ENCODE results near the gene CEACAM1.
"Not testable (repeated sequence)": the region's sequence is repeated elsewhere in the genome, so short reads cannot be mapped to it uniquely, and the experiment has no call there.

Gene CEACAM1

DNA sequence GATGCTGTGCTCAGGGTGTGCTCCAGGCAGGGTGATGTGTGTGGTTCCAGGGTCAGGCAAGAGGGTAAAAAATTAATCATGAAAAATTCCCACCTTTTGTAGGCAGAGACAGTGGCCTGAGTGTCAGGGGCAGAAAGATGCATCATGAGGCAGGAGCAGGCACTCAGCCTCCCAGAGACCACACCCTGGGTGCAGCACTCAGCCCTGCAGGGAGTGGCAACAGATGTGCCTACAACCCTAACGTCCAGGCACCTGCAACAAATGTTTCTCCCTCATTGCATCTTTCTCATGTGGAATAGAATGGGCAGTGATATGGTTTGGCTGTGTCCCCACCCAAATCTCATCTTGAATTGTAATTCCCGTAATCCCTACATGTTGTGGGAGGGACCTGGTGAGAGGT lies 19.6 kb upstream of the CEACAM1 start:
- no peak for DNase-seq

DNA sequence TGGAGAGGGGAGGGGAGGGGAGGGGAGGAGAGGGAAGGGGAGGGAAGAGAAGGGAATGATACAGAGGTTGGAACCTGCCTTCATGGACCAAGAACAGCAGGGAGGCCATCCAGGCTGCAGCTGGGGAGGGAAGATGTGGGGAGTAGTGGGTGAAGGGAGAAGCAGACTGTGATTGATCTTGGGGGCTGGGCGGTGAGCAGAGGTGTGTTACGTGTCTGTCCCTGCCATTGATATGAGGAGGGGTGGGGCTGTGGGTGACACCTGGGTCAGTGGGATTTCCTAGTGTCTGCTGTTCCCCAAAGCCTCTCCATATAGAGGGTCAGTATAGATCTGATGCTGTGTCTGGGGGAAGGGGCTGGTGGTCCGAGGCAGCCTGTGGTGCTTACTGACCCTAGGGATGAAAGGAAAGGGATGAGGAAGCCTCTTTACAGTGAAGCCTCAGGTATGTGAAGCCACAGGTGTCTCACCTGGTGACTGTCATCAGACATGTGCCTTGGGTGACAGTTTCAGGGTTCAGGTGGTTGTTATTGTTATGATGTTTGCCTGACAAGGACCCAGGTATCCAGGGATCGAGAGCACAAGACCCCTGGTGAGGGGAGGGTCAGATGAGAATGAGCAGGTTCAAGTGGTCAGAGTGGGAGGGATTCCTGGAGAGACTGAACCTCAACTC lies 18.7 kb upstream of the CEACAM1 start:
- DNase-seq, result no peak

DNA sequence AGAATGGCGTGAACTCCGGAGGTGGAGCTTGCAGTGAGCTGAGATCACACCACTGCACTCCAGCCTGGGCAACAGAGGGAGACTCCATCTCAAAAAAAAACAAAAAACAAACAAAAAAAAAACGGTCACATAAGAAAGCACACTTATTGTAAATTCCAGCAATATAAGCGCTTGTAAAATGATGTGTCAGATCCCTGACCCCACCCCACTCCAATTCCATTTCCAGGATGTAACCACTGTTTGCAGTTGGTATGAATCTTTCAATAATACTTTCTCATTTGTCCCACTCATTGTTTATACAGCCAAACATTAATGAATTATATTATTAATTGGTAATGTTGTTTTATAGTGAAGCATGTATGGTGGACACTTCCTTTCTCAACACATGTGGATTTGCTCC lies 15.9 kb upstream of the CEACAM1 start:
- no peak for DNase-seq

DNA sequence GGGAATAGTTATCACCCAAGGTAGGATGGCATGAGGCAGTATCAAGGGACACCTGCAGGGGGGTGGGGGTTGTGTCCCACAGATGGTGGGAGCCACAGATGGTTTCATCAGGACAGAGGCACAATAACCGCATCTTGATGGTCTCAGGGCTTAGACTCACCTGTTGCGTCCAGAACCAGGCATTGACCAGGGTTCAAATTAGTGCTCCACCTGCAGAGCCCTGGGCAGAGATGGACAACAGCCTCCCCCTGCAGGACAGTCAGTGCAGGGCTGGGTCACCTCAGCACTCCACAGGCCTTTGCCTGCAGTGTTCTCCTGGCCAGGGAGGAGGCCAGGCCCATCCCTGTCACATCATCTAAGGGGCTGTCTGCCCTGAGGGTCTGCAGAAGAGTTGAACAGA lies 14.5 kb upstream of the CEACAM1 start:
- DNase-seq, result no peak

DNA sequence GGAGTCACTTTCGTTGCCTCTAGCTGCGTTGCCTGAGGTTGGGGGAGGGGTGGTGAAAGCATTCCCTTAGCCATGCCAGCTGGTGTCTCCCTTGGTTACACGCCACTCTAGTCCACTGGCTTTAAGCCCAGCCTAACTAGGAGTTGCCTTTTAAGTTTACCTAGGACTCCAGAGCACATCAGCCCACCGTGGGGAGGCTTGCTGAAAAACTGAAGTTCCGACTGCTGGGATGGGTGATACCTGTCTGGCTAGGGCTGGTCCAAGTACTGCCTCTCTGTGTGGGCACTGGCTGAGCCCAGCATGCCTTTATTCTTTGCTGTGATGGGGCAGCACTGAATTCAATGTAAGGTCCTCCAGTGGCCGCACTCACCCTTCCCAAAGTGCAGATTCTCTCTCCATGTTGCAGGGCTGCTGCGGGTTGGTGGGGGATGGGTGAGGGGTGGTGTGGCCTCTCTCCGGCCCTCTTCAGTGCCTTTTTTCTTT lies 11.8 kb upstream of the CEACAM1 start:
- no peak for DNase-seq

DNA sequence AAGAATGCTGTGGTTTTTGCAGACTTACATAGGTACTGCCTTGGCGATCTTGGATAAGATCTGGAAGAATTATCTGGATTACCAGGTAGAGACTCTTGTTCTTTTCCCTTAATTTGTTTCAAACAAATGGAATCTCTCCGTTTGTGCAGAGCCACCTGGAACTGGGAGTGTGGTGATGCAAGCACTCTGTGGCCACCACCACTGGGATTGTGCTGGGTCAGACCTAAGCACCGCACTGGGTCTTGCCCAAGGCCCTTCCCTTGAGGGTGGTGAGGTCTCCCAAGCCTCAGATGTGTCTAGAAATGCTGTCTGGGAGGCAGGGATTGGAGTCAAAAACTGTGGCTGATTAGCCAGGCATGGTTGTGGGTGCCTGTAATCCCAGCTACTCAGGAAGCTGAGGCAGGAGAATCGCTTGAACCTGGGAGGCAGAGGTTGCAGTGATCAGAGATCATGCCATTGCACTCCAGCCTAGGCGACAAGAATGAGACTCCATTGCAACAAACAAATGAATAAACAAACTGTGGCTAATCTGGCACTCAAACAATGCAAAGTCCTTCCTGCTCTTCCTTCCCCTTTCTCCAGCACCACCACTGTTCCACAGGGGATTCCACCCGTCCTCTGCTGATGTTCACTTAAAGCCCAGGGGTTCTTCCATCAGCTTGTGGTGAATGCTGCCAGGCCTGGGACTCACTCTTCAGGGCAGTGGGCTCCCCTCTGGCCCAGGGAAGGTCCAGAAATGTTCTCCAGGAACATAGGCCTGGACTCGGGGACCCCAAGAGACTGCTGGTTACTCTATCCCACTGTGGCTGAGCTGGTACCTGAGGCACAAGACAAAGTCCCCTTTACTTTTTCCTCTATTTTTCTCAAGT lies 10.8 kb upstream of the CEACAM1 start:
- no peak for DNase-seq

DNA sequence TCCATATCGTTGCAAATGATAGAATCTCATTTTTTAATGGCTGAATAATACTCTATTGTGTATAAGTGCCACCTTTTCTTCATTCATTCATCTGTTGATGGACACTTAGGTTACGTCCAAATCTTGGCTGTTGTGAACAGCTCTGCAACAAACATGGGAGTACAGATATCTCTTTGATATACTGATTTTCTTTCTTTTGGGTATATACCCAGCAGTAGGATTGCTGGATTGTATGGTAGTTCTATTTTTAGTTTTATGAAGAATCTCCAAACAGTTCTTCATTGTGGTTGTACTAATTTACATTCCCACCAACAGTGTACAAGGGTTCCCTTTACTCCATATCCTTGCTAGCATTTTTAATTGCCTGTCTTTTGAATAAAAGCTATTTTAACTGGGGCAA lies 7.0 kb upstream of the CEACAM1 start:
- DNase-seq, result not testable (repeated sequence)

DNA sequence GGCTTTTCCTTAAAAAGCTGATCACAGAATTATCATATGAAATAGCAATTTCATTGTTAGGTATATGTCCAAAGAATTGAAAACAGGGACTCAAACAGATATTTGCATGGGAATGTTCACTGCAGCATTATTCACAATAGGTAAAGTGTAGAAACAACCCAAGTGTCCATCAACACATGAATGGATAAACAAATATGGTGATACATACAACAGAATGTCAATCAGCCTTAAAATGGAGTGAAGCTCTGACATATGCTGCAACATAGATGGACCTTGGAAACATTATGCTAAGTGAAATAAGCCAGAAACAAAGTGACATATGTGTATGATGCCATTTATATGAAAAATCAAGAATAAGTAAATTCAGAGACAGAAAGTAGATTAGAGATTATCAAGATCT lies 6.1 kb upstream of the CEACAM1 start:
- no peak for DNase-seq

DNA sequence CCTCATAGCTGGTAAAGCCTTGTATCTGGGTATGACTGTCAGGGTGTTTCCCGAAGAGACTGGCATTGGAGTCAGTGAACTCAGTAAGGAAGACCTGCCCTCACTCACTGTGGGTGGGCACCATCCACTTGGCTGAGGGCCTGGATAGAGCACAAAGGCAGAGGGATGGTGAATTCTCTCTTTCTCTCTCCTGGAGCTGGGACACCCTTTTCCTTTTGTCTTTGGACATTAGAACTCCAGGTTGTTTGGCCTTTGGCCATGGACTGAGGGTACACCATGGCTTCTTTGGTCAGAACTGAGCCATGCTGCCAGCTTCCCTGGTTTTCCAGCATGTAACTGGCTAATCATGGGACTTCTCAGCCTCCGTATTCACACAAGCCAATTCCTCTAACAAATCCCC lies 4.6 kb upstream of the CEACAM1 start:
- DNase-seq, result no peak

DNA sequence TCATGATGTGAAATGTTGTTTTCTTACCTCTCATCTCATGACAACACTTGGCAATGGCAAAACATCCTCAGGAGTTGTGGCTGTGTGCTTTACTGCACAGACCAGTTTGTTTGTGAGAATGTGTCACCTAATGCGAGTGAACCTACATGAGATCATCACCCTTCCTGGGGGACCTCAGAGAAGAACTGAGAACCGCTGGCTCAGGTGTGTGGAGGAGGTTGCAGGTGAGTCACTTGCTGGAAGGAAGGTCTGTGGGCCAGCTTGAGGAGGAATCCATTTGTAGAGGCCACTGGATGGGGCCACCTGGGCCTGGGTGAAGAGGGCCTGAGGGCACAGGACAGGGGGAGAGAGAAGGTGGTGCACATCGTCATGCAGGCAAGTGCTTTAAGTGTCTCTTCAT lies 3.0 kb upstream of the CEACAM1 start:
- no peak for DNase-seq

DNA sequence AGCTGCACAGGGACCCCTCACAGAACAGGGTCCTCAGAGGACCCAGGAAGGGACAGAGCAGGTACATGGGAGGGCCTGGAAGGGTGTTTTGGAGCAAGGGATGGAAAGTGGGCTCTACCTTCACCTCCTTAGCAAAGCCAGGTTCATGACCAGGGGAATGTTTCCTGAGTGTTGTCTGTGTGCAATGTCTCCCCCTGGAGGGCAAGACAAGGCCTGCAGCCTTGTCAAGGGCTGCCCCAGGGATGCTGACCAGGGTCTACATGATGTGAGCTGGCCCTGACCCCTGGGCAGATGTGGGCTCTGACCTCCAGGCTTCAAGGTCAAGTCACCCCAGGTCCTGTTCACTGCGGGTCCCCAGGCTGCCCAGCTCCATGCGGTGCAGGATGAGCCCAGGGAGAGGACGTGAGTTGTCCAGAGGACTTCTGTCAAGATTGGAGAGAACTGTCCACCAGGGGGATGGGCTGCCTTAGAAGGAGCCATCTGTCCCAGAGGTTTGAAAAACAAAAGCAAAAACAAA lies 1.0 kb upstream of the CEACAM1 start:
- DNase-seq, result peak; percentile 73

DNA sequence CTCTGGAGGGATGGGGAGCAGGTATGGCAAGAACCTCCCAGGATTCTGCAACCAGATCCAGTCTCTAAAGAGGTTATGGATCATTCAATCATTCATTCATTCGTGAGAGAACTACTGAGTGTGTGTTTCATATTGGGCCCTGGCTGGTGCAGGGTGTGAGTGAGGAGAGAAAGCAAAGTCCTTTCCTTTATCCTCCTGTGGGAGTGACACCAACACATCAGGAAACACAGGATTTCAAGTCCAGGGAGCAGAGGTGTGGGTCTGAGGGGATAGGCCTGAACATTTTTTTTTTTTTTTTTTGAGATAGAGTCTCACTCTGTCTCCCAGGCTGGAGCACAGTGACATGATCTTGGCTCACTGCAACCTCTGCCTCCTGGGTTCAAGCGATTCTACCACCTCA lies 3.3 kb downstream of the CEACAM1 start:
- DNase-seq, result no peak

DNA sequence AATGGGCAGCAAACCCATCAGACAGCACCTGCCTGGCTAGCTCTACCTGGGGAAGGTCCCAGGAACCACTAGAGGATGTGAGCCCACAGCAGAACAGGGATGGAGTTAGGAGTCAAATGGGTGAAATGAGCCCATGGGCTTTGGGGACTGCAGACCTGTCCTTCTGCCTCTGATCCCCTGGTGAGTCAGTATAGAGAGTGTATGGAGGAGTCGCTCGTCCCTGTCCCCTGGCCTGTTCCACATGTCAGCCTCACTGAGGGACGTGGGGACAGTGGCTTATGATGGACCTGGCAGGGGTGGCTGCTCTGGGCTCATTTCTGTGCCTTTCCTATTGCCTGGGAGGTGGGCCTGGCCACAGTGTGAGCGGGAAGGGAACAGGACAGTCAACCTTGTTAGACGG lies 4.0 kb downstream of the CEACAM1 start:
- no peak for DNase-seq

DNA sequence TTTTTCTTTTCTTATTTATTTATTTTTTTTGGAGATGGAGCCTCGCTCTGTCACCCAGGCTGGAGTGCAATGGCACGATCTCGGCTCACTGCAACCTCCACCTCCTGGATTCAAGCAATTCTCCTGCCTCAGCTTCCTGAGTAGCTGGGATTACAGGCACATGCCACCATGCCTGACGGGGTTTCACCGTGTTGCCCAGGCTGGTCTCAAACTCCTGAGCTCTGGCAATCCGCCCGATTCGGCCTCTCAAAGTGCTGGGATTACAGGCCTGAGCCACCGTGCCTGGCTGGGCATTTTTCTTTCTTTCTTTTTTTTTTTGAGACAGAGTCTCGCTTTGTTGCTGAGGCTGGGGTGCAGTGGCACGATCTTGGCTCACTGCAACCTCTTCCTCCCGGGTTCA lies 6.0 kb downstream of the CEACAM1 start:
- not testable (repeated sequence) for DNase-seq

DNA sequence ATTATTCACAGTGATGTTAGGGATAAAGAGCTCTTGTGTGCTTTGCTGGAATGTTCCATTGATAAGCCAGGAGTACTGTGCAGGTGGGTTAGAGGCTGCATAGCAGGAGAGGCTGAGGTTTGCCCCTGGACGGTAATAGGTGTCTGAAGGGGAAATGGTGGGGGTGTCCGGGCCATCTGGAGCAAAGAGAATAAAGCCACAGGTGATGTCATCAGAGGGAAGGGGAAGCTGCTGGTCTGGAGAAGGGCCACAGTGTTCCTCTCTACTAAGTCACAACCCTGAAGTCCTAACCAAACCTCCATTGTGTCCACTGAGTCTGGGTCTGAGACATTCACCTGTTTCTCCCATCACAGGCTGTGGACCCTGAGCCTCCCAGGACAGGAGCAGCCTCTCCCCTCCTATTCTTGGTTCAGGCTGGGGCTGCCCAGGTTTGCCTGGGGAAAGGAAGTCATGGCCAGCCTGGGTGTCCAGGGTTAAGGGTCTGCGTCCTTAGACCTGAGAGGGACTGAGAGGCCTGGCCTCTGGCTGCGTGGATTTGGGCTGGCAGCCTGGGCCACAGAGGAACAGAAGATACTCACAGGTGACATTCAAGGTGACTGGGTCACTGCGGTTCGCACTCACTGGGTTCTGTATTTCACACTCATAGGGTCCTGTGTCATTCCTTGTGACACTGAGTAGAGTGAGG lies 6.8 kb downstream of the CEACAM1 start:
- DNase-seq, result no peak

DNA sequence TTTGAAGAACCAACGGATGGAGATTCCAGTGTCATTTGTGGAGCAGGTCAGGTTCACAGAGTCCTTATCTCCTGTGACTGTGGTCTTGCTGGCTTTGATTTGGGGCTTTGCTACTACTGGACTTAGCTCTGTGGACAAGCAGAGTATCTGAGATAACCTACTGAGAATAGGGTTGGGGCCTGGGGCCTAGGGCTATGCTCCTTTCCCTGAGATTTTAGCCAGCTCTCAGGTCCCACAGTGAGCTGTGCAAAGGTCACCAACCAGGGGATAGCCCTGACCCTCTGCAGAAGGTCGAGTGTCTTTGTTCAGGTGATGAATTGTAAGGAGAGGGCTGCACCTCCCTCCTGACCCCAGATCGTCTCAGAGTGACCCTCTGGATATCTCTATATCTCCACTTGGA lies 9.2 kb downstream of the CEACAM1 start:
- no peak for DNase-seq

DNA sequence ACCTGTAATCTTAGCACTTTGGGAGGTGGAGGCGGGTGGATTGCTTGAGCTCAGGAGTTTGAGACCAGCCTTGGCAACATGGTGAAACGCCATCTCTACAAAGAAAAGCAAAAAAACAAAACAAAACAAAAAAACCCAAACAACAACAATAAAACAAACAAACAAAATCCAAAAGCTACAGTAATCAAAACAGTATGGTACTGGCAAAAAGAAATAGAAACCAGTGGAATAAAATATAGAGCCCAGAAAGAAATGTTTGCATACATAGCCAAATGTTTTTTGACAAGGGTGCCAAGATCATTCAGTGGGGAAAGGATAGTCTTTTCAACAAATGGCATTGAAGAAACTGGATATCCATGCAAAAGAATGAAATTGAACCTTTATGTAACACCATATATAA lies 11.5 kb downstream of the CEACAM1 start:
- no peak for DNase-seq

DNA sequence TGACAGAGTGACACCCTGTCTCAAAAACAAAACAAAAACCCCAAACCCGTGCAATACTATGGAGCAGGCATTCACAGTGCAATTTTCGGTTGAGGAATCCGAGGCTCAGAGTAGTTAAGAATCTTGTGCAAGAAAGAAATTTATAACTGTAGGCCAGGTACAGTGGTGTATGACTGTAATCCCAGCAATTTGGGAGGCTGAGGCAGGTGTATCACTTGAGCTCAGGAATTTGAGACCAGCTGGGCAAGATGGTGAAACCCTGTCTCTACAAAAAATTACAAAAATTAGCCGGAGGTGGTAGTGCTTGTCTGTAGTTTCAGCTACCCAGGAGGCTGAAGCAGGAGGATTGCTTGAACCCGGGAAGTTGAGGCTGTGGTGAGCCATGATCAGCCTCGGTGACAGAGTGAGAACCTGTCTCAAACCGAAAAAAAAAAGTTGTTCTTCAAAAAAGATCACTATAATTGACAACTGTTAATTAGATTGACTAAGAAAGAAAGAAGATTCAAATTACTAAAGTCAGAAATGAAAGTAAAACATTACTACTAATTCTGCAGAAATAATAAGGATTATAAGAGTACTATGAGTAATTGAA lies 12.9 kb downstream of the CEACAM1 start:
- DNase-seq, result no peak

DNA sequence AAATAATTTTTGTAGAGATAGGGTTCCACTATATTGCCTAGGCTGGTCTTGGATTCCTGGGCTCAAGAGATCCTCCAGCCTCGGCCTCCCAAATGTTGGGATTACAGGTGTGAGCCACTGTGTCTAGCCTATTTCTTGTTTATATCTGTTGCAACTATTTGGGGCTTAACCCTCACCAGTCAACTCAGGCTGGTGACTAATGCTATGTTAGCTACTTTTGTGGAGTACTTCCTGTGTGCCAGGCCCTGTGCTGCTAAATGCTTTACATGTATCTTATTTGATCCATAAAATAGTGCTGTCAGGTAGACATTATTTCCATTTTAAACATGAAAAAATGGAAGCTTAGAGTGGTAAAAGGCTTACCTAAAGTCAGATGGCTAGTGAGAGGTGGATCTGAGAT lies 13.8 kb downstream of the CEACAM1 start:
- DNase-seq, result no peak

DNA sequence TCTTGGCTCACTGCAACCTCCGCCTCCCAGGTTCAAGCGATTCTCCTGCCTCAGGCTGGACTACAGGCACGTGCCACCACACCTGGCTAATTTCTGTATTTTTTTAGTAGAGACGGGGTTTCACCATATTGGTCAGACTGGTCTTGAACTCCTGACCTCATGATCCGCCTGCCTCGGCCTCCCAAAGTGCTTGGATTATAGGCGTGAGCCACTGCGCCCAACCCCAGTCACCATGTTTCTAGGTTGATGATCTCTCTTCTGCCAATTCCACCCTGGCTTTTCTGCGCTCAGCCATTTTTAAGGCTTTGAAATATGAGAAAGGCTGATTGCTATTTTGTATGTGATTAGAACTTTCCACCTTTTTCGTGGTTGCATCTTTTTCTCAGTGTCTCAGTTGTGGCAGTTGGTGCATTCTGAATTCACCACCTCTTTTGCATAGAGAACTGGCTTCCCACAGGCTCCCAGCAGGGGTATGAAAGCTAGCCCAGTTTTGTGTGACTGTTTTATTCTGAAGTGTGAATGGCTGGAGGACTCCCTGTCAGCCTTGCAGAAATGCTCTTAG lies 15.5 kb downstream of the CEACAM1 start:
- peak; percentile 29 for DNase-seq

DNA sequence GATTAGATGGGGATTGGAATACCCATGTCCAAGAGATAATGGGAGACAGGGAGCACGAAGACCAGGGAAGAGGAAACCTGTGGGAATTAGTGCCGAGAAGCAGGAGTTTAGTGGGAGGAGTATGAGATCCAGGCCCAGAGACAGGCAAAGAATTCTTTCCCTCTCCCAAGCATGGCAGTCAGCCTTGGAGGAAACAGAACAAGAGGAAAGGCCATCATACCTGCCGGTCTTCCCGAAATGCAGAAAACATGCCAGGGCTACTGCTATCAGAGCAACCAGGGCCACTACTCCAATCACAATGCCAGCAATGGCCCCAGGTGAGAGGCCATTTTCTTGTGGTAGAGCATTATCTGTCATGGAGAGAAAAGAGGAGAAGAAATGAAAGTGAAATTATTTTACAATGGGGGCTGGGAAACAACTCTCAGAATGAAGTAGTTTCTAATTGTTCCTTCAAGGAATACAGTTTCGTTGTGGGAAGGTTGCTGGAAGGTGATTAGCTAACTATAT lies 16.1 kb downstream of the CEACAM1 start:
- DNase-seq, result no peak

DNA sequence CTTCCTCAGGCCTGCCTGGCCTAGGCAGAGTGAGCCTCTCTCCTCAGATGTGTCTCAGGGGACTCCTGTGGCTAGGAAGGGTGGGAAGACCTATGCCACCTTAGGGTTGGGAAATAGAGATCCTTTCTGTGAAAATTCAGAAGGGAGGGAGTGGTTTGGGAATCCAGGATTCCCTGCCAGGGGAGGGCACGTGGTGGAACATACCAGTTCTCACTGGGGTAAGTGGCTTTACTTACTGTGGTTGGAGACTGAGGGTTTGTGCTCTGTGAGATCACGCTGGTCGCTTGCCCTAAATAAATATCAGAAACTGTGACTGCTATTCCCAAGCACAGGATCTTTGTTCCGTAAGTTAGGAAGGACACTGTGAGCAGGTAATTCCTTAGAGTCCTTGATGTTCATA lies 16.9 kb downstream of the CEACAM1 start:
- DNase-seq, result no peak
